AG10803 (cell line): ENCODE measurements around the gene MAU2.
"Not testable (repeated sequence)": the region's sequence is repeated elsewhere in the genome, so short reads cannot be mapped to it uniquely, and the experiment has no call there.

Experiments used
- DNase-seq: peaks from one replicate; pipeline ENCODE4 v3.0.0; 2010; ENCODE audit warnings: low read depth
- H3K4me3 ChIP-seq: 2 replicates; pipeline ENCODE4 v1.5.1; 2011; ENCODE audit warnings: mild to moderate bottlenecking, low read length, control low read depth
- CTCF ChIP-seq: conservative IDR thresholded peaks from 2 replicates; pipeline ENCODE4 v1.5.1; 2011; ENCODE audit warnings: mild to moderate bottlenecking, low read length, control low read depth, inconsistent platforms

Gene MAU2

GRCh38 chr19:19345970-19346369, 25.3 kb downstream of the MAU2 start:
- TF ChIP-seq CTCF, result no peak

GRCh38 chr19:19347401-19348110, 26.9 kb downstream of the MAU2 start:
- no peak for TF ChIP-seq CTCF
- no peak overlapping the region for H3K4me3 ChIP-seq
- DNase-seq, result no peak

More at GRCh38 chr19:19345970-19346369, 25.3 kb downstream of the MAU2 start:
- H3K4me3 ChIP-seq, result no peak overlapping the region
- DNase-seq, result no peak

- DNase-seq, result no peak
These were observed 27.6 kb downstream of the MAU2 start for GRCh38 chr19:19348266-19348665.

GRCh38 chr19:19349365-19349764, 28.7 kb downstream of the MAU2 start:
- H3K4me3 ChIP-seq, result no peak overlapping the region
- no peak for TF ChIP-seq CTCF
- no peak for DNase-seq

More at GRCh38 chr19:19348266-19348665, 27.6 kb downstream of the MAU2 start:
- no peak overlapping the region for H3K4me3 ChIP-seq
- no peak for TF ChIP-seq CTCF

GRCh38 chr19:19350756-19351155, 30.1 kb downstream of the MAU2 start:
- DNase-seq, H3K4me3 ChIP-seq: not testable (repeated sequence)

- TF ChIP-seq CTCF, result no peak
- H3K4me3 ChIP-seq, result no peak overlapping the region
- no peak for DNase-seq
These were observed 32.2 kb downstream of the MAU2 start for GRCh38 chr19:19352823-19353222.

- DNase-seq, result no peak
- TF ChIP-seq CTCF, result no peak
- H3K4me3 ChIP-seq, result no peak overlapping the region
These were observed 33.4 kb downstream of the MAU2 start for GRCh38 chr19:19354007-19354406.

GRCh38 chr19:19354932-19355331, 34.3 kb downstream of the MAU2 start:
- no peak for TF ChIP-seq CTCF
- DNase-seq, result no peak
- no peak overlapping the region for H3K4me3 ChIP-seq
